WTC11 (cell line): ENCODE results near the gene CTRB1. TPM values are rescaled to one million over a fixed set of nuclear protein-coding genes. Genes with fewer than 3 reads are reported as not detected.
"Not testable (repeated sequence)": the region's sequence is repeated elsewhere in the genome, so short reads cannot be mapped to it uniquely, and the experiment has no call there.

Source experiments
- ATAC-seq: fragments of 200-7000 bp; cut with Tn5 transposase; 2 replicates; pipeline ENCODE4 v1.10.0; 2021; ENCODE audit warnings: mild to moderate bottlenecking, moderate library complexity
- CTCF ChIA-PET: fragments of 300-600 bp; sonication (Branson Sonifier 250); formaldehyde crosslinking; loops from one replicate; lab custom pipeline; 2021; ENCODE audit warnings: antibody characterized with exemption; lab: Charles Lee
- POLR2A ChIA-PET: fragments of 350-600 bp; sonication (Branson Sonifier 250); formaldehyde crosslinking; loops from one replicate; lab custom pipeline; 2021; ENCODE audit warnings: antibody characterized with exemption; lab: Charles Lee
- DNase-seq: peaks from one replicate; pipeline ENCODE4 v3.0.0; 2021; ENCODE audit warnings: low spot score
- H3K27ac Mint-ChIP-seq: 2 replicates; pipeline ENCODE4 v1.8.0; 2021; ENCODE audit warnings: mixed read lengths
- H3K27me3 Mint-ChIP-seq: 2 replicates; pipeline ENCODE4 v1.8.0; 2021; ENCODE audit warnings: low read depth, mild to moderate bottlenecking, moderate library complexity, mixed read lengths
- H3K36me3 Mint-ChIP-seq: 2 replicates; pipeline ENCODE4 v1.8.0; 2021; ENCODE audit warnings: mixed read lengths
- H3K4me1 Mint-ChIP-seq: 2 replicates; pipeline ENCODE4 v1.8.0; 2022; ENCODE audit warnings: mixed read lengths
- H3K4me3 Mint-ChIP-seq: 2 replicates; pipeline ENCODE4 v1.8.0; 2021; ENCODE audit warnings: mild to moderate bottlenecking, moderate library complexity, mixed read lengths
- H3K9me3 Mint-ChIP-seq: 2 replicates; pipeline ENCODE4 v1.8.0; 2021; ENCODE audit warnings: mixed read lengths
- ARID4B ChIP-seq: sonication (generic); formaldehyde crosslinking; IDR thresholded peaks from 2 replicates; pipeline ENCODE4 v1.8.0; 2023; ENCODE audit warnings: missing genetic modification reagents, mild to moderate bottlenecking, borderline replicate concordance
- FOXP1 ChIP-seq: sonication (generic); formaldehyde crosslinking; IDR thresholded peaks from 2 replicates; pipeline ENCODE4 v1.8.0; 2022; ENCODE audit warnings: missing genetic modification reagents, mild to moderate bottlenecking, moderate library complexity, borderline replicate concordance
- GTF2I ChIP-seq: fragments of 250-450 bp; sonication (Bioruptor Pico); conservative IDR thresholded peaks from 2 replicates; pipeline ENCODE4 v1.4.0; 2021; ENCODE audit warnings: mild to moderate bottlenecking
- KAT7 ChIP-seq: sonication (generic); formaldehyde crosslinking; IDR thresholded peaks from 2 replicates; pipeline ENCODE4 v1.8.1; 2023; ENCODE audit warnings: missing genetic modification reagents, mild to moderate bottlenecking, borderline replicate concordance
- MAX ChIP-seq: sonication (generic); formaldehyde crosslinking; IDR thresholded peaks from 2 replicates; pipeline ENCODE4 v1.8.0; 2022; ENCODE audit warnings: mild to moderate bottlenecking, missing genetic modification reagents
- NFATC4 ChIP-seq: fragments of 250-450 bp; sonication (Bioruptor Pico); IDR thresholded peaks from 2 replicates; pipeline ENCODE4 v1.9.0; 2021; ENCODE audit warnings: mild to moderate bottlenecking
- ZNF532 ChIP-seq: fragments of 250-450 bp; sonication (Bioruptor Pico); IDR thresholded peaks from 2 replicates; pipeline ENCODE4 v1.9.0; 2021; ENCODE audit warnings: mild to moderate bottlenecking, borderline replicate concordance
- total RNA-seq: library from RNA; stranded (reverse); gene quantifications from 3 replicates; pipeline ENCODE4 v1.2.3, GENCODE V29; 2021
- TF ChIP-seq, protein P1 (sequence below): sonication (generic); formaldehyde crosslinking; IDR thresholded peaks from 2 replicates; pipeline ENCODE4 v1.8.0; 2022; ENCODE audit warnings: mild to moderate bottlenecking, missing genetic modification reagents

CTRB1 gene
- total RNA-seq, 1 experiment from 2014 or later, result 3.9 TPM

GRCh38 chr16:75204410-75204758, 14.4 kb upstream of the CTRB1 start:
- ChIA-PET POLR2A (no interaction called here), CTCF (interaction anchor here (1.9 kb wide), 1 partner anchor 30 kb away, joined by 17 read pairs; no protein-coding TSS in a partner anchor)
- DNase-seq (no peak), ATAC-seq (no peak)
- H3K4me1 Mint-ChIP-seq, result 0 out of 2 replicates have a peak, but pooled peaks cover 6% of the 10 kb centered on the region
- no peaks in the 10 kb centered on the region for H3K36me3 Mint-ChIP-seq
- H3K9me3 Mint-ChIP-seq, result no peaks in the 10 kb centered on the region
- TF ChIP-seq ZNF532 (CRISPR knock-in tag), result no peak
- TF ChIP-seq, protein P1, sequence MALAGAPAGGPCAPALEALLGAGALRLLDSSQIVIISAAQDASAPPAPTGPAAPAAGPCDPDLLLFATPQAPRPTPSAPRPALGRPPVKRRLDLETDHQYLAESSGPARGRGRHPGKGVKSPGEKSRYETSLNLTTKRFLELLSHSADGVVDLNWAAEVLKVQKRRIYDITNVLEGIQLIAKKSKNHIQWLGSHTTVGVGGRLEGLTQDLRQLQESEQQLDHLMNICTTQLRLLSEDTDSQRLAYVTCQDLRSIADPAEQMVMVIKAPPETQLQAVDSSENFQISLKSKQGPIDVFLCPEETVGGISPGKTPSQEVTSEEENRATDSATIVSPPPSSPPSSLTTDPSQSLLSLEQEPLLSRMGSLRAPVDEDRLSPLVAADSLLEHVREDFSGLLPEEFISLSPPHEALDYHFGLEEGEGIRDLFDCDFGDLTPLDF (CRISPR knock-in tag), result no peak
- TF ChIP-seq KAT7 (CRISPR knock-in tag), result no peak
- TF ChIP-seq FOXP1 (CRISPR knock-in tag), result no peak
- TF ChIP-seq MAX (CRISPR knock-in tag), result no peak
- TF ChIP-seq NFATC4, result no peak
- TF ChIP-seq ARID4B (CRISPR knock-in tag), result no peak
- TF ChIP-seq GTF2I (CRISPR knock-in tag), result no peak
- H3K27me3 Mint-ChIP-seq, result no peaks in the 10 kb centered on the region
- no peak overlapping the region for H3K27ac Mint-ChIP-seq
- H3K4me3 Mint-ChIP-seq, result no peak overlapping the region

- CTCF ChIA-PET, result interaction anchor here (1.9 kb wide), 1 partner anchor 29 kb away, joined by 17 read pairs; no protein-coding TSS in a partner anchor
- POLR2A ChIA-PET, result not testable (repeated sequence)
- peak; percentile 10; the same call in 1 of the 2 replicates for ATAC-seq
These were observed 13.9 kb upstream of the CTRB1 start for GRCh38 chr16:75204905-75205304.

DNA sequence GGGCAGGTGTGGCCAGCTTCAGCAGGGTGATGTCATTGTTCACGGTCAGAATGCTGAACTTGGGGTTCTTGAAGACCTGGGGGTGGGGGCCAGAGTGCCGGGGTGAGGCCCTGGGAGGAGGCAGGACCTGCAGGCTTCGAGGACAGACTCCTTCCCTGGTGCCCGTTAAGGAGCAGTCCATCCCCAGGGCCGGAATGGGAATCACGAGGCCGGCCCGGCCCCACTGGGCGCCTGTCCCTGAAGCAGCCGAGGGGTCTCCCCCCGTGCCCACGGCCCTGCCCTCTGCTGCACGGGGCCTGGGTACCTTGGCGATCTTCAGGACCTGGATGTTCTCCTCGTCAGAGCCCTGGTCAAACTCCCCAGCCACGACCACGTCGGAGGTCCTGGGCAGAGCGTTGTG, 13.3 kb upstream of the CTRB1 start:
- H3K27ac Mint-ChIP-seq, H3K4me1 Mint-ChIP-seq: not testable (repeated sequence)

More at GRCh38 chr16:75204905-75205304, 13.9 kb upstream of the CTRB1 start:
- not testable (repeated sequence) for H3K27ac Mint-ChIP-seq, H3K4me3 Mint-ChIP-seq, H3K27me3 Mint-ChIP-seq, DNase-seq, H3K4me1 Mint-ChIP-seq, H3K36me3 Mint-ChIP-seq, H3K9me3 Mint-ChIP-seq

GRCh38 chr16:75205961-75206748, 12.6 kb upstream of the CTRB1 start:
- CTCF ChIA-PET, result interaction anchor here (0.6 to 1.4 kb wide), 3 partner anchors 28 to 259 kb away, joined by 3 to 5 read pairs (median 3); no protein-coding TSS in a partner anchor
- H3K9me3 Mint-ChIP-seq, POLR2A ChIA-PET, H3K4me1 Mint-ChIP-seq, H3K27ac Mint-ChIP-seq, ATAC-seq, H3K36me3 Mint-ChIP-seq, H3K27me3 Mint-ChIP-seq, DNase-seq, H3K4me3 Mint-ChIP-seq: not testable (repeated sequence)

More for the DNA sequence above, 13.3 kb upstream of the CTRB1 start:
- H3K4me3 Mint-ChIP-seq, H3K36me3 Mint-ChIP-seq, POLR2A ChIA-PET, DNase-seq, H3K27me3 Mint-ChIP-seq, ATAC-seq, CTCF ChIA-PET, H3K9me3 Mint-ChIP-seq: not testable (repeated sequence)
